Measurements from ENCODE around the gene DNAJA4.
"Not testable (repeated sequence)": the region's sequence is repeated elsewhere in the genome, so short reads cannot be mapped to it uniquely, and the experiment has no call there.

The DNAJA4 gene

DNA sequence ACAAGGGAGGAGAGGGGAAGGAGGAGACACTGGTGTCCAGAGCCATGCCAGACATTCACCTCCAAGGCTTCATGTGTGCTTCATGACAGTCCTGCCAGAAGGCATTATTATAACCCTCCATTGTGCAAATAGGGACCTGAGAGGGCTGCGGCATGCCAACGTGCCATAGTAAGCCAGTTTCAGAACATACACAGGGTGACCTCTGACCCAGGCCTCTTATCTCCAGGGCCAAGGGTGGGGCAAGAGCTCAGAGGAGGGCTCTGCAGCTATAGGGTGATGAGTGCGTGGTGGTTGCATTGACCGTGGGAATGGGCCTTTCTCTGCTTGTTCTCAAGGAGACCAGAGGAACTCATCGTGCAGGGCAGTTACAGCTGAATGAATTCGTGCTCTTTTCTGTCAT is 20.3 kb upstream of the DNAJA4 start:
- no peak for DNase-seq (ENCODE audit: low read depth, low spot score)

DNA sequence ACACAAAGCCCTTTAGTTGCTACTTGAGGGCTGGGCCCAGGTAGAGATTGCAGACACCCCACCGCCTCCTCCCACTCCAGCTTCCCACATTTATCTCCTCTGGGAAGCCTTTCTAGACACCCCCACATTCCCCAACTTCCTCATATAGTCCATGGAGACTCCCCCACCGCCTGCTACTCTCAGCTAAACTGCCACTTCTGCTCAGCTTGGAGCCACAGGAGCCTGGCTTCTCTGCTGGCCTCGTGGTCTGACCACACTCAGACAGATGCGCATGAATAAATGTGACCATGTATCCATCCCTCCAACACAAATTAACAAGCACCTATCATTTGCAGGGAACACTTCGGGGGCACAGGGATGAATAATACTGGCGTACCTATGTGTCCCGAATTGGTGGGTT is 19.5 kb upstream of the DNAJA4 start:
- DNase-seq (ENCODE audit: low read depth, low spot score), result no peak

DNA sequence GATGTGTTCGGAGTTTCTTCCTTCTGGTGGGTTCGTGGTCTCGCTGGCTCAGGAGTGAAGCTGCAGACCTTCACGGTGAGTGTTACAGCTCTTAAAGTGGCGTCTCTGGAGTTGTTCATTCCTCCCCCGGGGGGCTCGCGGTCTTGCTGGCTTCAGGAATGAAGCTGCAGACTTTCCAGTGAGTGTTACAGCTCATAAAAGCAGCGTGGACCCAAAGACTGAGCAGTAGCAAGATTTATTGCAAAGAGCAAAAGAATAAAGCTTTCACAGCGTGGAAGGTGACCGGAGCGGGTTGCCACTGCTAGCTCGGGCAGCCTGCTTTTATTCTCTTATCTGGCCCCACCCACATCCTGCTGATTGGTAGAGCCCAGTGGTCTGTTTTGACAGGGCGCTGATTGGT is 19.0 kb upstream of the DNAJA4 start:
- DNase-seq (ENCODE audit: low read depth, low spot score), result not testable (repeated sequence)

DNA sequence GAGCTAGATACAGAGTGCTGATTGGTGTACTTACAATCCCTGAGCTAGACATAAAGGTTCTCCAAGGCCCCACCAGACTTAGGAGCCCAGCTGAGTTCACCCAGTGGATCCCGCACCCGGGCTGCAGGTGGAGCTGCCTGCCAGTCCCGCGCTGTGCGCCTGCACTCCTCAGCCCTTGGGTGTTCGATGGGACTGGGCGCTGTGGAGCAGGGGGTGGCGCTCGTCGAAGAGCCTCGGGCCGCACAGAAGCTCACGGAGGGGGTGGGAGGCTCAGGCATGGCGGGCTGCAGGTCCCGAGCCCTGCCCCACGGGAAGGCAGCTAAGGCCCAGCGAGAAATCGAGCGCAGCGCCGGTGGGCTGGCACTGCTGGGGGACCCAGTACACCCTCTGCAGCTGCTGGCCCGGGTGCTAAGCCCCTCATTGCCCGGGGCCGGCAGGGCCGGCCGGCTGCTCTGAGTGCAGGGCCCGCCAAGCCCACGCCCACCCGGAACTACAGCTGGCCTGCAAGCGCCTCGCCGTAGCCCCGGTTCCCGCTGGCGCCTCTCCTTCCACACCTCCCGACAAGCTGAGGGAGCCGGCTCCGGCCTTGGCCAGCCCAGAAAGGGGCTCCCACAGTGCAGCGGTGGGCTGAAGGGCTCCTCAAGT is 18.3 kb upstream of the DNAJA4 start:
- DNase-seq (ENCODE audit: low read depth, low spot score), result not testable (repeated sequence)

DNA sequence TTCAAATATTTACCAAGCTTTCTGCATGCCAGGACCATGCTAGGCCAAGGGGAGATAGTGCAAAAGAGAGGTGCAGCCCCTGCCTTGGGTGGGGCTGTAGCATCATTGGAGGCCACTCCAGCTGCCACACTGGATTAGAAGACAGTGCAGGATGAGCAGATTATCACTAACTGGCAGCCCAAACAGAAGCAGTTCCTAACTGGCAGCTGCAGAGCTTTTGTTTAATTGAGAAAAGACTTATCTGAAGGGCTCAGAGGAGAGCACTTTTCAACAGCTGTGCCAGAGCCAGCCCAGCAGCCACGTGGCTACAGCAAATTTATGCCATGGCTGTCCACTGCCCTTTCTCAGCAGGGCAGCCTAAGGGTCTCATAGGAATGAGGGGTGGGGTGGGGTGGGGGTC is 16.5 kb upstream of the DNAJA4 start:
- DNase-seq (ENCODE audit: low read depth, low spot score), result no peak

DNA sequence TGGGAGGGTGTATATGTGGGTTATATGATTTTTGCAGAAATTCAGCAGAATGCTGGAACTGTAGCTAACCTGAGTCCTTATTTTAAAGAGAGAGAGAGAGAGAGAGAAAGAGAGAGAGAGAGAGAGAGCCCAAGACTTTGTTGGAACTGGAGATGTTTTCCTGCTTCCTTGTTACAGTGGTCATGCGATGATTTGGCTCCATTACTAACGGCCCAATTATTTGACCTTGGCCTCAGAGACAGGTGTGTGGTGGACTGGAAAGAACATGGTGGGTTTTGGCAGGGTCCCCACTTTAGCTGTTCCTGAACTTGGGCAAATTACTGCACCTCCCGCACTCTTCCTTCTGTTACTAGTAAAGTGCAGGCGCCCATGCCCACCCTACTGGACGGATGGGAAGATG is 15.2 kb upstream of the DNAJA4 start:
- no peak for DNase-seq (ENCODE audit: low read depth, low spot score)

DNA sequence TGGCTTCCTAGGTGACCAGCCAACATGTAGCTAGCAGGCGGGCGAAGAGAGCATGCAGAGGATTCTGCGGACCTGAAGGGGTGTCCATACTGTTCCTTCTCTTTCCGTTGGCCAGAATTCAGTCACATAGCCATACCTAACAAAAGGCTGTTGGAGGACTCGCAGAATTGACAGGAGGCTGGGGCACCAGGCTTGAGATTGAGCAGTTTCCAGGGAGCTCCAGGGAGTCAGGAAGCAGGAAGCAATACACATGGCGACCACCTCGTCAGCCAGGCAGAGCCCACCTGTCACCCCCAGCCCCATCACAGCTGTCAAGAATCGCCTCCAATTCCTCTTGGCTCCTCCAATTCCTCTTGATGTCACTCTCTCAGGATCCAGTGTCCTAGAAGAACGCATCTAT is 13.2 kb upstream of the DNAJA4 start:
- DNase-seq (ENCODE audit: low read depth, low spot score), result no peak

DNA sequence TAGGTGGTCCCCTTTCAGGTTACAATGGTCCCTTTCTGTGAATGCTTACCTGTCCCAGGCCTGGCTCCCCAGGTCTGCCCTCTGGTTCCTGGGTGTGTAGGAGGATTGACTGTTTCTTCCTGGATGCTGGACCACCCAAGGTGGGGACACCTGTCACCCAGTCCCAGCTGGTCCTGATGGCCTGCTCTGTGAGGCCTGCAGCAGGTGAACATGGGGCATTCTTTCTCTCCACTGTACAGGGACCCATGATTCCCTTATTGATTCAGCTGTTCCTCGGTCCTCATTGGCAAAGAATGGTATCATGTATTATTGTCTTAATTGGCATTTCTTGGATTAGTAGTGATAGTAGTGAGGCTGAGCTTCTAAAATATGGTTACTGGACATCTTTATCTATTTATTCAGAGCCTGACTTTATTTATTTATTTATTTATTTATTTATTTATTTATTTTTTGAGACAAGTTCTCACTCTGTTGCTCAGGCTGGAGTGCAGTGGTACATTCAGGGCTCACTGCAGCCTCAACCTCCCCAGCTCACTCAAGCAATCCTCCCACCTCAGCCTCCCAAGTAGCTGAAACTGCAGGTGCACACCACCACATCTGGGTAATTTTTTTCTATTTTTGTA is 8.8 kb upstream of the DNAJA4 start:
- no peak for DNase-seq (ENCODE audit: low read depth, low spot score)

DNA sequence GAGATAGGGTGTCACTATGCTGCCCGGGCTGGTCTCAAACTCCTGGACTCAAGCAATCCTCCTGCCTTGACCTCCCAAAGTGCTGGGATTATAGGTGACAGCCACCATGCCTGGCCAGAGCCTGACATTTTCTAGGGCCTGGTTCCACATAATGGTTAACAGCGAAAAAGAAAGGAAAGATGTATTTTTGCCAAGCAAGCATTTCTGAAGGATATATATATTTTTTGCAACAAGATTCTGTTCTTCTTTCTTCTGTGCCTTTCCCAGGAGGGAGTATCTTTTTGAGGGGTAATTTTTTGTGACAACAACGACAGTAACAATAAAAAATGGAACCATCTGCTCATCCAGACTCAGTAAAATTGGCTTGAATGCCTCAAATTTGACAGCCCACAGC is 8.3 kb upstream of the DNAJA4 start:
- DNase-seq (ENCODE audit: low read depth, low spot score), result no peak

DNA sequence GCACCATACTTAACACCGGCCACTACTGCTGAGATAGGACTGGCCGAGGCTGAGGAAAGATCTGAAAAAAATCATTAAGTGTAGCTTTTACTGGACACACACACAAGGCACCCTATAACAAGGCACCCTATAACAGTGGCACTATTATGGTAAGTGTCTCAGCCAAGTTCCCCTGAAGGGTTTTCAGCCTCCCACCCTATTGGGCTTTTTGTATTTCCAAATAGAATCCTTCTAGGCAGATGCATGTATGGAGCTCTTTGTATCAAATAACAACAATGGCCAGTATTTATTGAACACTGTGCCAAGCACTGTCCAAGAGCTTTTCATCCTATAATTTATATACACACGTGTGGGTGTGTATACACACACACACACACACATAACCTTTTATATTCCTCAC is 6.7 kb upstream of the DNAJA4 start:
- DNase-seq (ENCODE audit: low read depth, low spot score), result no peak

DNA sequence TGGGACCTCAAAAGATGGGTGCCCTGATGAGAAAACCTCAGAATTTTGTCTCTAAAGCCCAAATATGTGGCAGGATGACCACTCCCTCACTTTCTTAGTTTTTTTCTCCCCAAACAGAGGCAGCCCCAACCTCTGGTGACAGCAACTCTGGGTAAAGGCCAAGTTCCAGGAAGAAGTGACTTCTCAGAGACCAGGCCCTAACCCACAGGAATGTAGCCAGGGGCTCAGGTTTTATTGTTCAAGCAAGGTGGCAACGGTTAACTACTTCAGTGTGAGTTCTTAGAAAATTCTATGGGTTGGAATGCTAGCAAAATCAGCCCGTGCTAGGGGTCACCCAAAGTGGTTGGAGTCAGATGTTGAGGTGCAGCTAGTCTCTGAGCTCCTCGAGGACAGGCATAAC is 5.1 kb upstream of the DNAJA4 start:
- no peak for DNase-seq (ENCODE audit: low read depth, low spot score)

DNA sequence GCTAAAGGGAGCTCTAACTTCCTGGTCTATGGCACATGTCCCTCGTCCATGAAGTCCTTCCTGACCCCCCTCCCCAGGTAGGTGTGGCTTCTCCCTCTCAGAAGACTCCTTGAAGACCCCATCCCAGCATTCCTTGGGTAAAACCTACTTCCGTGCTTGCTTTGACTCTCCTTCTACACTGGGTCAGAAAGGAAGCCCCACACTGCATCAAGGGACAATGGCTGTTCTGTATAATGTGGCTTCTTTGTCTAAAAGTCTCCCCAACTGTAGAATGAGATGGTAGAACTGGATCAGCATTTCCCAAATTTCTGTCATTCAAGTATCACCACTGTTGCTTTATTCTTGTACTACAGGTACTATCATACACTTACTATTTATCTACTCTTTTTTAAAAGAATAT is 3.9 kb upstream of the DNAJA4 start:
- no peak for DNase-seq (ENCODE audit: low read depth, low spot score)

DNA sequence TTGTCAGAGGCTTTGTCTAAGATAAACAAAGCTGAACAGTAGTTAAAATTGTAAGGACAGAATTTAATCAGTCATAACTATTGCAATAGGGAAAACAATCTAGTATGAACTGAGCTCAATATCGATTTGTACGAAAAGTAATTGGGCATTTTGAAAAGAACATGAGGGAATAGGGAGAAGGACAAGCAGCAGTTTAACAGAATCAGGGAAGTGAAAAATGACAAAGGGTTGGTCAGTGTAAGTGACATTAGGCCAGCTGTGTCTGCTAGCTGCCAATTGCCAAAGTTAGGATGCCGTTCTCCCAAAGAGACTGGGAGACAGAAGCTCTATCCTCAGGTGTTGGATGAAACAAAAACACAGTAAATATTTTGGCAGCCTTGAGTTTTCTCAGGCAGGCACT is 3.3 kb upstream of the DNAJA4 start:
- DNase-seq (ENCODE audit: low read depth, low spot score), result no peak

DNA sequence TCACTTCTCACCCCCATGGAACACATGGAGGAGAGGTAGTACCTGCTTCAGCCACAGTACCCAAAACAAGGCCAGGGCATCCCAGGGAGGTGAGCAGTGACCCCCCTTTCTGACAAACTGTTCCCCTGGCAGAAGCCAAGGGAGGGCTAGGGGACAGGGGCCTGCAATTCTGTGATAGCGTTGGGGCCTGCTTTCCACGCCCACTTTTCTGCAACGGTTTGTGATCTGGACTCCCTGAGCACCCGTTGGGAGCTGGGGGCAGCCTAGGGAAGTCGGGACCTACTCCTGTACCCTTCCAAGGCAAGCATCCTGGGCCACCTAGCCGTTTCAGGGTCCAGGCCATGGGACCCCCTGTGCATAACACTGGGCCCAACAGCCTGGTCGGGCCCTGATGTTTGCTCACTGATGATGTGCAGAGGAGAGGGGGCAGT is 996 bp upstream of the DNAJA4 start:
- no peak for DNase-seq (ENCODE audit: low read depth, low spot score)

DNA sequence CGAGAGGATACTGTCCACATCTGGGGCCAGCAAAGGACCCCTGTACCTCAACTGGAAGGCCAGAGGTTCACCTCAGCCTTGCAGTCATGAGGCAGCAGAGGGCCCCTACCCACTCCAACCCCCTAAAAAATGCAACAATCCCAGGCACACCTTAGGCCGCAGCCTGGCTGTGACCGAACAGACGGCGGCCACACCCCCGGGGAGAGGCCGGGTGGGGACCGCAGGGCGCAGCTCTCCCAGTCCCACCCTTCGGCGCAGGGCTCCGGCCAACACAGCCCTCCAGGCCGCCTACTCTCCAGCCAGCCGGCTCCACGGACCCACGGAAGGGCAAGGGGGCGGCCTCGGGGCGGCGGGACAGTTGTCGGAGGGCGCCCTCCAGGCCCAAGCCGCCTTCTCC is 457 bp upstream of the DNAJA4 start:
- DNase-seq (ENCODE audit: low read depth, low spot score), result no peak

DNA sequence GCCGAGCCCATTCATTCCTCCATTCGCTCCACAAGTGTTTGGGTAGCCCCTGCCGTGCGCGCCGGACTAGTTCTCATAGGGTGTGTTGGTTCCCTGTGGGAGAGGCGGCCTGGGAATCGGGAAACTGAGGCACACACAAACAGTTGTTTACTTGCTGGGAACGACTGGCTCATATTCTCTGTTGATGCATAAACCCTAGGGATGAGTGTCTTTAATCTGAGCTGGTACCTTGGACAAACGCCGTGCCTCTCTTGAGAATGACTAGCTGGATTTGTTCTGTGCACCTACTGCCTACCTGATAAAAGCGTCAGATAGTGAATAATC is 737 bp downstream of the DNAJA4 start:
- DNase-seq (ENCODE audit: low read depth, low spot score), result no peak

DNA sequence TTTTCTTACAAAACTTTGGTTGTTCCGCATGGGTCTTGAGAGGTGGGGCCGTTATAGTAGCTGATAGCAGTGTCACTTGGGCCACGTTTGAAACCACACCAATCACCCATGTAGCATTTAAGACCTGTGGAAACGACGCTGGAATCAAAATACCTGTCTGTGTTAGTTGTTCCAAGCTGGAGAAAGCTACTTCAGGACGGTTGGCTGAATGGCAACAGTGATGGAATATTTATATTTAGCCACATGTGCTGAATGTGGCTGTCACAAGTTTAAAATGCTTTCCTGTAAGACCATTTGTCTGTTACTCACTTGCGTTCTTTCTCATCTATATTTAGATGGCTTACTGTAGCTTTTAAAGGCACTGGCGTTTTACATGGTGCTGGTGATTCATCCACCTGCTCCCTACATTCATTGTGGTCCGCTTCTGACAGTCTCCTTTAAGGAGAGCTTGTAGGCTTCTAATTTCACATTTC is 1.4 kb downstream of the DNAJA4 start:
- no peak for DNase-seq (ENCODE audit: low read depth, low spot score)

DNA sequence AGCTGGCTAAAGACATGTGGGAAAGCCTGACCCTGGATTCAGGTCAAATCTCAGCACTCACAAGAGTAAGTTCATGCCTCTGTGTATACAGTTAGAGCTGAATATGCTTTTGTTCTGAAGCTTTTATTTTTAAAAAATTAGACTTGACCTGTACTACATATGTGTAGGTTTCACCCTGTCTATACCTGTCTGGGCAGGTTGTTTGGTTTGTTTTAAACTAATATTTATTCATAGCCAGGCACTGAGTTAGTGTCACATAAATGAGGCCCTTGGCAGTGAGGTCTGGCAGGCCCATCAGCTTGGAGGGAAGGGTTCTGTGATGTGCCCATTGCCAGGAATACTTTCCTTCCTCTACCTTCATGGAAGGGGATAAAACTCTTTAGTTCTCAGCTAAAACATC is 1.9 kb downstream of the DNAJA4 start:
- DNase-seq (ENCODE audit: low read depth, low spot score), result no peak

DNA sequence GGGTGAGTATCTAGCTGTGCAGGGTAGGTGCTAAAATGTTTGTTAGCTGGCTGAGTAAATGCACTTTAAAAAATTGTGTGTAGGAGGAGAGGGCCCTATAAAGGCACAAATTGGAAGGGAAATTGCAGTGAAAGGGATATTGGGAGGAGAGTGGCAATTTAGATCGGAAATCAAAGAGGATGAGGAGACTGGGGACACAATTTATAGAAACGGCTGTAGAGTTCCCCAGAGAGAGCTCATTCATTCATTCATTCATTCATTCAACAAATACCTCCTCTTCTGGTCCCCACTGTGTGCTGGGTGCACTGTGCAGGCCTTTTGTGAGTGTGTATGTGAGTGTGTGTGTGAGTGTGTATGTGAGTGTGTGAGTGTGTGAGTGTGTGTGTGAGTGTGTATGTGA is 2.4 kb downstream of the DNAJA4 start:
- no peak for DNase-seq (ENCODE audit: low read depth, low spot score)

DNA sequence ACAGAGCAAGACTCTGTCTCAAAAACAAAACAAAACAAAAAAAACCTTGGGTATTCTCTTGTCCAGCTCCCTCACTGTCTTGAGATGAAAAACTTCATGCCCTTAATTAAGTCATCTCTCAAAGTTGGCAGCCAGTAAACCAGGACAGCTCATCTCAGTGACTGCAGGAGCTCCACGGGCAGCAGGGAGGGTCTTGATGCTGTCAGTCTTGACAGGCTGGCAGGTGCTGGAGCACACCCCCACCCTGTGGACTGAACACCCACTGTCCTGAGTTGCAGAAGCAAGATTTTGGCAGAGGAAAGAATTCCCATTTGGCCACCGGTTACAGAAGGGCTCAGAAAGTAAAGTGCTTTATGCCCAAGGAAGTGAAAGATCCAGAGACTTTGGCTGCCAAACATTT is 8.0 kb downstream of the DNAJA4 start:
- DNase-seq (ENCODE audit: low read depth, low spot score), result no peak

DNA sequence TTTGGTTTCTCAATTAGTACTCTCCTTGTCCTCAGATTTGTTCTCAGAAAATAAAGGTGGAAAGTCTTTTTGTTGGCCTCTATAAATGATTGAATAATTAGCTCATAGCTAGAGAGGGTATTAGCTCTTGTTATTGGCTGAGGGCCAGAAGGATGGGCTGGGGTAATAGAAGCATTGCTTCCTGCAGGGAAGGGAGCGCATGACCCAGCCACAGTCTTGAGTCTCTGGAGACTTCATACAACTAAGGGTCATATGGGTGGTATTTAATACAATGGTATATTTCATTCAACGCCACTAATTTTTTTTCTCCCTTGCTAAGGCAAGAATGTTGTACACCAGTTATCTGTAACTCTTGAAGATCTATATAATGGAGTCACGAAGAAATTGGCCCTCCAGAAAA is 8.4 kb downstream of the DNAJA4 start:
- DNase-seq (ENCODE audit: low read depth, low spot score), result no peak

DNA sequence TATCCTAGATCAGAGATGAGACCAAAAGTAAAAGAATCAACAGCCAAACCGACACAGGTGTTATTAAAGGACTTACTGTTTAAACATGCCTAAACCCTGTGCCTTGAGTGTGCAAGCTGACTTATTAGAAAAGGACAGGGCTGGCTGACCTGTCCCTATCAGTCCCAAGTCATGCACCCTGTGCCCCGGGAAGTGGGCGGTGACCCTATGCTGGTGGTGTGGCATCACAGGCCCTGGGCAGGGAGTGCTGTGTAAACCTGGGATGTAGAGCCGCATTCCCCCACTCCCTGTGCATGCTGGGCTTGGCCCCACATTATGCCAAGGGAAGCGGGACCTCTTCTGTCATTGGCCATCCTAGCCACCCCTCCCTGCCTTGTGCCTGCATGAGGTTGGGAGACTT is 10.6 kb downstream of the DNAJA4 start:
- no peak for DNase-seq (ENCODE audit: low read depth, low spot score)

DNA sequence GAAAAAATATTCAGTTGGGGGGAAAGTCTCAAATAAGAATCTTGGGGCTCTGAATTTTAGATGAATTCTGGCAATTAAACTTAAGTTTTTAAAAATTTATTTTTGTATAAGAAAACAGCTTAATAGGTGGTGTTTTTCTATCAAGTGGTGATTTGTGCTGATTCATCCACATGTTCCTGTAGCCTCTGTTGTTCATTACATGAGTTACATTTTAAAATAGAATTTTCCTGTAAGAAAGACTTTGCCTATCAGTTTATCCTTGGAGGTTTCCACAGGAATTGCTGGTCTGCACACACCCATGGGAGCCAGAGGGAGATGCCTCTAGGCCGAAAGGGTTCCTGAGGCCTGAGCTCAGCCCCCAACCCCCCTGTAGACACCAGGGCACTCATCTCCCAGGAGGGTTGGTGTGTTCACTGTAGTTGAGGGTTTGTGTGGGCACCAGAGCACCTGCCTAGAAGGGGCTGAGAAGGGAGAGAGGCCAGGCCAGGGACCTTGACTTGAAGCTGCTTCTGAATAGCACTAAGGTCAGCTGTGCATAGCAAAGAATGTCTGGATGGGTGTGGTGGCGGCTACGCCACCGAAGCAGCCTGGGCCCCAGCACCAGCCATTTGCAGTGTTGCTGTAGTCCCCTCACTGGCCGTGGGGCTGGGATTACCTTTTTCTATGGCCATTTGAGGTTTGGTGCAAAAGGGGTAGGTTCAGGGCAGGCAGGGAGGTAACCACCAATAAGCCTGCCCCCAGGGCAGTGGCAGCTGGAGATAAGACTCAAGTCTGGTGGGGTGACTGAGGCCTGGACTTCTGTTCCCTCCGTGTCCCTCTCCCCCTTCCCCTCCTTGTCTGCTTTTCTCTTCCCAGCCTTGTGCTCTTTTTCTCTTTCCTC is 11.9 kb downstream of the DNAJA4 start:
- DNase-seq (ENCODE audit: low read depth, low spot score), result no peak
